Testis (tissue), 2 donors: Measurements from ENCODE around the gene BIVM.

Experiments used
- CTCF ChIP-seq, 3 experiments: fragments of 450-650 bp in 2 of 3; fragments of 200-600 bp in 1 of 3; sonication (generic) in 1 of 3; IDR thresholded peaks; one replicate each; pipeline ENCODE4 v1.5.1; 2016 to 2019; ENCODE audit warnings: antibody characterized with exemption in 3 of 3, mild to moderate bottlenecking in 2 of 3, moderate library complexity in 1 of 3
- POLR2A ChIP-seq: fragments of 450-650 bp; IDR thresholded peaks from one replicate; pipeline ENCODE4 v1.6.1; 2017; ENCODE audit warnings: antibody characterized with exemption, mild to moderate bottlenecking, moderate library complexity

- TF ChIP-seq CTCF (IDR thresholded peaks at IDR 0.05) (peak; percentile 54 to 59 (median 55)), POLR2A (no peak)
These were observed 1.5 kb downstream of the BIVM start for GRCh38 chr13:102800145-102801041.
